H9 (cell line): ENCODE results near the gene HS6ST1. TPM values are rescaled to one million over a fixed set of nuclear protein-coding genes. Genes with fewer than 3 reads are reported as not detected.

Experiments
- DNase-seq: peaks from one replicate; pipeline ENCODE4 v3.0.0-alpha.2; 2017
- H2AFZ ChIP-seq: one replicate; pipeline ENCODE4 v1.6.1; 2013; ENCODE audit warnings: mild to moderate bottlenecking, low read length, control low read depth, moderate library complexity
- H2AK5ac ChIP-seq: 2 replicates; pipeline ENCODE4 v1.6.1; 2013; ENCODE audit warnings: low read length, control low read depth, mixed read lengths; ENCODE audit not compliant: insufficient read length
- H2BK120ac ChIP-seq: one replicate; pipeline ENCODE4 v1.6.1; 2013; ENCODE audit warnings: low read depth, mild to moderate bottlenecking, low read length, control low read depth, inconsistent platforms; ENCODE audit not compliant: poor library complexity, severe bottlenecking
- H2BK12ac ChIP-seq: 2 replicates; pipeline ENCODE4 v1.6.1; 2013; ENCODE audit warnings: low read length, control low read depth, mixed read lengths, low read depth; ENCODE audit not compliant: insufficient read length
- H2BK15ac ChIP-seq: 2 replicates; pipeline ENCODE4 v1.6.1; 2013; ENCODE audit warnings: low read depth, low read length, control low read depth
- H2BK20ac ChIP-seq: one replicate; pipeline ENCODE4 v1.6.1; 2013; ENCODE audit warnings: low read depth, mild to moderate bottlenecking, low read length, control low read depth, inconsistent platforms; ENCODE audit not compliant: poor library complexity, severe bottlenecking
- H2BK5ac ChIP-seq: 2 replicates; pipeline ENCODE4 v1.6.1; 2013; ENCODE audit warnings: low read length, control low read depth, mixed read lengths; ENCODE audit not compliant: insufficient read length
- H3K14ac ChIP-seq: 2 replicates; pipeline ENCODE4 v1.6.1; 2013; ENCODE audit warnings: low read length, control low read depth; ENCODE audit not compliant: insufficient read depth
- H3K18ac ChIP-seq: 2 replicates; pipeline ENCODE4 v1.6.1; 2013; ENCODE audit warnings: low read depth, mild to moderate bottlenecking, mixed read lengths, low read length, control low read depth; ENCODE audit not compliant: insufficient read length
- H3K23ac ChIP-seq: 2 replicates; pipeline ENCODE4 v1.6.1; 2013; ENCODE audit warnings: low read length, control low read depth, mixed read lengths, low read depth; ENCODE audit not compliant: insufficient read length
- H3K23me2 ChIP-seq: 2 replicates; pipeline ENCODE4 v1.6.1; 2013; ENCODE audit warnings: low read depth, mild to moderate bottlenecking, mixed read lengths, low read length, control low read depth; ENCODE audit not compliant: insufficient read length, poor library complexity, severe bottlenecking
- H3K27ac ChIP-seq: 2 replicates; pipeline ENCODE4 v1.5.1; 2013; ENCODE audit warnings: low read length, control low read depth, mixed read lengths, low read depth; ENCODE audit not compliant: insufficient read length
- H3K27me3 ChIP-seq: 2 replicates; pipeline ENCODE4 v1.6.1; 2013; ENCODE audit warnings: low read length, control low read depth, inconsistent platforms; ENCODE audit not compliant: insufficient read depth
- H3K4ac ChIP-seq: 2 replicates; pipeline ENCODE4 v1.6.1; 2013; ENCODE audit warnings: low read depth, mild to moderate bottlenecking, control low read depth, inconsistent platforms, low read length, moderate library complexity
- H3K4me1 ChIP-seq: 2 replicates; pipeline ENCODE4 v1.6.1; 2013; ENCODE audit warnings: low read length, control low read depth, inconsistent platforms; ENCODE audit not compliant: insufficient read depth
- H3K4me2 ChIP-seq: 2 replicates; pipeline ENCODE4 v1.6.1; 2013; ENCODE audit warnings: low read length, control low read depth, mixed read lengths; ENCODE audit not compliant: insufficient read length, insufficient read depth
- H3K56ac ChIP-seq: 2 replicates; pipeline ENCODE4 v1.6.1; 2013; ENCODE audit warnings: low read depth, mild to moderate bottlenecking, mixed read lengths, low read length, control low read depth; ENCODE audit not compliant: insufficient read length
- H3K79me1 ChIP-seq: 2 replicates; pipeline ENCODE4 v1.6.1; 2013; ENCODE audit warnings: low read depth, mild to moderate bottlenecking, moderate library complexity, low read length, control low read depth, inconsistent platforms; ENCODE audit not compliant: insufficient read depth, poor library complexity, severe bottlenecking
- H3K79me2 ChIP-seq: 2 replicates; pipeline ENCODE4 v1.6.1; 2013; ENCODE audit warnings: low read length, control low read depth, inconsistent platforms; ENCODE audit not compliant: insufficient read depth
- H3K9ac ChIP-seq: 2 replicates; pipeline ENCODE4 v1.6.1; 2013; ENCODE audit warnings: low read length, control low read depth, mixed read lengths; ENCODE audit not compliant: insufficient read length; ENCODE audit errors: extremely low read depth
- H3K9me3 ChIP-seq: one replicate; pipeline ENCODE4 v1.6.1; 2013; ENCODE audit warnings: low read depth, low read length, inconsistent platforms; ENCODE audit not compliant: control insufficient read depth
- H3T11ph ChIP-seq: one replicate; pipeline ENCODE4 v1.6.1; 2013; ENCODE audit warnings: mild to moderate bottlenecking, low read length, control low read depth, inconsistent platforms
- H4K20me1 ChIP-seq: one replicate; pipeline ENCODE4 v1.6.1; 2013; ENCODE audit not compliant: control insufficient read depth, insufficient read length, insufficient read depth
- H4K5ac ChIP-seq: 2 replicates; pipeline ENCODE4 v1.6.1; 2013; ENCODE audit warnings: low read depth, mild to moderate bottlenecking, mixed read lengths, low read length, control low read depth; ENCODE audit not compliant: insufficient read length
- H4K8ac ChIP-seq: replicated peaks from 2 replicates; pipeline ENCODE4 v1.6.1; 2013; ENCODE audit warnings: low read length, control low read depth, mixed read lengths, low read depth; ENCODE audit not compliant: insufficient read length
- H4K91ac ChIP-seq: 2 replicates; pipeline ENCODE4 v1.6.1; 2013; ENCODE audit warnings: low read depth, mild to moderate bottlenecking, moderate library complexity, mixed read lengths, low read length, control low read depth; ENCODE audit not compliant: insufficient read length
- H3K27ac Mint-ChIP-seq, 3 experiments: 2 replicates in 2 of 3; 3 replicates in 1 of 3; pipeline ENCODE4 v1.8.0; 2020 to 2021; ENCODE audit warnings: mixed read lengths in 3 of 3, mild to moderate bottlenecking in 1 of 3, moderate library complexity in 1 of 3
- H3K27me3 Mint-ChIP-seq: 2 replicates; pipeline ENCODE4 v1.8.0; 2021; ENCODE audit warnings: low read depth, mild to moderate bottlenecking, moderate library complexity, mixed read lengths
- H3K36me3 Mint-ChIP-seq, 3 experiments: 2 replicates in 2 of 3; 3 replicates in 1 of 3; pipeline ENCODE4 v1.8.0; 2020 to 2021; ENCODE audit warnings: low read depth in 3 of 3, mixed read lengths in 3 of 3; ENCODE audit not compliant: insufficient read depth in 1 of 3
- H3K4me1 Mint-ChIP-seq, 2 experiments: 2 replicates each; pipeline ENCODE4 v1.8.0; 2020; ENCODE audit warnings: mixed read lengths in 2 of 2
- H3K4me3 Mint-ChIP-seq, 2 experiments: 2 replicates in 1 of 2; 3 replicates in 1 of 2; pipeline ENCODE4 v1.8.0; 2020 to 2021; ENCODE audit warnings: mild to moderate bottlenecking in 2 of 2, mixed read lengths in 2 of 2, moderate library complexity in 1 of 2
- H3K9me3 Mint-ChIP-seq, 2 experiments: 2 replicates in 1 of 2; 3 replicates in 1 of 2; pipeline ENCODE4 v1.8.0; 2020; ENCODE audit warnings: mild to moderate bottlenecking in 2 of 2, mixed read lengths in 2 of 2, moderate library complexity in 1 of 2
- WGBS: extraction: QIAGEN DNeasy Blood & Tissue Kit; methylation state at CpG from one replicate; pipeline ENCODE4 v1.1.7; 2013; ENCODE audit warnings: missing lambda C conversion rate, low lambda C conversion rate, mixed read lengths; ENCODE audit not compliant: insufficient read length; ENCODE audit errors: extremely low coverage; 5-methylcytosine and 5-hydroxymethylcytosine counted together
- total RNA-seq: library from RNA; stranded (reverse); gene quantifications from 2 replicates; pipeline ENCODE4 v1.2.1, GENCODE V29; 2021
- TF ChIP-seq, protein P1 (sequence below): fragments of 200-600 bp; sonication (generic); conservative IDR thresholded peaks from 3 replicates; pipeline ENCODE4 v1.8.0; 2021; ENCODE audit warnings: antibody characterized with exemption, mild to moderate bottlenecking

Gene HS6ST1
- total RNA-seq, 1 experiment from 2014 or later: 60.2 TPM

DNA sequence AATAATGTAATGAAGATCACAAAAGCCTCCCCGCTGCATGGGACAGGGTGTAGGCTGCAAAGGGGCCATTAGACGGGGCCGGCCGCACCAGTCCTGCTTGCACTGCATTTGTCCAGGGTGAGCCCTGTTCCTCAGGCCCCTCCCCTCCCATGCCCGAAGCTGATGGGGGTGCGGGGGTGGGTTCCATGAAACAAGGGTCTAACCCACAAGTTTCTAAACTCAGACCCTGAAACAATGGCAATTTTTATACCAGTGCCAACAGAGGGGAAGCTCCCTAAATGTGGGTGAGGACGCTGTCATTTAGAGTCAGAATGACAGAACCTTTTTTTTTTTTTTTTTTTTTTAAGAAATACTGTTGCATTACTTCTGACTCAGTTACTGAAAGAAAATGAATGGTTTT, 39.7 kb downstream of the HS6ST1 start:
- Histone ChIP-seq H3K4ac (no peak overlapping the region), H2BK20ac (no peak overlapping the region), H4K5ac (no peak overlapping the region), H4K20me1 (no peaks in the 10 kb centered on the region), H3K27ac (no peak overlapping the region), H2AK5ac (no peak overlapping the region), H3K4me1 (no peaks in the 10 kb centered on the region), H3K14ac (no peak overlapping the region), H3T11ph (no peak overlapping the region), H3K23ac (no peak overlapping the region), H4K91ac (no peak overlapping the region), H4K8ac (no peak overlapping the region), H3K79me2 (peaks cover 4% of the 10 kb centered on the region; the same call in 1 of the 2 replicates), H3K27me3 (no peaks in the 10 kb centered on the region), H3K56ac (no peak overlapping the region), H3K79me1 (peaks cover 5% of the 10 kb centered on the region), H2BK12ac (no peak overlapping the region), H2BK120ac (no peak overlapping the region), H3K9me3 (no peaks in the 10 kb centered on the region), H3K23me2 (no peaks in the 10 kb centered on the region), H2AFZ (no peak overlapping the region), H2BK5ac (no peak overlapping the region), H3K4me2 (no peak overlapping the region), H2BK15ac (no peak overlapping the region), H3K18ac (no peak overlapping the region), H3K9ac (no peak overlapping the region)
- Mint-ChIP-seq H3K27ac (0 out of 7 replicates have a peak overlapping the region, but pooled peaks of 1 of the 3 experiments have one; percentile 55), H3K27me3 (no peaks in the 10 kb centered on the region), H3K4me3 (no peak overlapping the region), H3K36me3 (peaks cover 17 to 37% (median 31%) of the 10 kb centered on the region in 3 experiments), H3K4me1 (peaks cover 10 to 13% of the 10 kb centered on the region in 2 experiments; a peak in 3 of 4 replicates), H3K9me3 (peaks cover 0 to 5% of the 10 kb centered on the region in 2 experiments; a peak in 1 of 5 replicates)
- peak; percentile 13 for DNase-seq
- no CpG with 5 or more reads among the region's 7 CpGs for WGBS
- TF ChIP-seq, protein P1, sequence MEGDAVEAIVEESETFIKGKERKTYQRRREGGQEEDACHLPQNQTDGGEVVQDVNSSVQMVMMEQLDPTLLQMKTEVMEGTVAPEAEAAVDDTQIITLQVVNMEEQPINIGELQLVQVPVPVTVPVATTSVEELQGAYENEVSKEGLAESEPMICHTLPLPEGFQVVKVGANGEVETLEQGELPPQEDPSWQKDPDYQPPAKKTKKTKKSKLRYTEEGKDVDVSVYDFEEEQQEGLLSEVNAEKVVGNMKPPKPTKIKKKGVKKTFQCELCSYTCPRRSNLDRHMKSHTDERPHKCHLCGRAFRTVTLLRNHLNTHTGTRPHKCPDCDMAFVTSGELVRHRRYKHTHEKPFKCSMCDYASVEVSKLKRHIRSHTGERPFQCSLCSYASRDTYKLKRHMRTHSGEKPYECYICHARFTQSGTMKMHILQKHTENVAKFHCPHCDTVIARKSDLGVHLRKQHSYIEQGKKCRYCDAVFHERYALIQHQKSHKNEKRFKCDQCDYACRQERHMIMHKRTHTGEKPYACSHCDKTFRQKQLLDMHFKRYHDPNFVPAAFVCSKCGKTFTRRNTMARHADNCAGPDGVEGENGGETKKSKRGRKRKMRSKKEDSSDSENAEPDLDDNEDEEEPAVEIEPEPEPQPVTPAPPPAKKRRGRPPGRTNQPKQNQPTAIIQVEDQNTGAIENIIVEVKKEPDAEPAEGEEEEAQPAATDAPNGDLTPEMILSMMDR: no peak
